HG02763 (cell line): ENCODE measurements around the gene S1PR4.
A peak's percentile ranks its signal among the peaks of the same experiment; 100 is the strongest.
"Not testable (repeated sequence)": the region's sequence is repeated elsewhere in the genome, so short reads cannot be mapped to it uniquely, and the experiment has no call there.

Source experiments
- ATAC-seq: cut with Tn5 transposase; IDR thresholded peaks from one replicate; pipeline ENCODE4 v1.9.1; 2021; ENCODE audit warnings: mild to moderate bottlenecking, moderate library complexity; ENCODE audit not compliant: unreplicated experiment

The S1PR4 gene

DNA sequence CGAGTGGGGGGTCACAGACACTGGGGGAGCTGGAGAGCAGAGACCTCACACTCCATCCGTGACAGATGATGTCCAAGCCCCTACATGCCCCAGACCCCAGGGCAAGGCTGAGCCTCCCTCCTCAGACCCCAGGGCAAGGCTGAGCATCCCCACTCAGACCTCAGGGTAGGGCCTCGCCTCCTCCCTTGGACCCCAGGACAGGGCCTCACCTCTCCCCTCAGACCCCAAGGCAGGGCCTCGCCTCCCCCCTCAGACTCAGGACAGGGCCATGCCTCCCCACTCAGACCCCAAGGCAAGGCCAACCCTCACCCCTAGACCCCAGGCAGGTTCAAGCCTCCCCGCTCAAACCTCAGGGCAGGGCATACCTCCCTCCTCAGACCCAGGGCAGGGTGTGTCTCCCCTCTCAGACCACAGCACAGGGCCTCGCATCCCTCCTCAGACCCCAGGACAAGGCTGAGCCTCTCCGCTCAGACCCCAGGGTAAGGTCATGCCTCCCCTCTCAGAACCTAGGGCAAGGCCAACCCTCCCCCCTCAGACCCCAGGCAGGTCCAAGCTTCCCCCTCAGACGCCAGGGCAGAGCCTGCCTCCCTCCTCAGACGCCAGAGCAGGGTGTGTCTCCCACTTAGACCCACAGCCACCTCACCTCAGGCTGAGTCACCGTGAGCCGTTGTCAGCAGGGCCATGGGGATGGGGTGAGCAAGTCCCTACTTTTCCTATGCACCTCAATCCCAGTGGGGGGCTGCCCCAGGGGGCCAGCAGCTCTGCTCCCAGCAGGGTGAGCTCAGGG, 1.7 kb upstream of the S1PR4 start:
- ATAC-seq = no peak

GRCh38 chr19:3178973-3179738, 587 bp downstream of the S1PR4 start:
- ATAC-seq = no peak

DNA sequence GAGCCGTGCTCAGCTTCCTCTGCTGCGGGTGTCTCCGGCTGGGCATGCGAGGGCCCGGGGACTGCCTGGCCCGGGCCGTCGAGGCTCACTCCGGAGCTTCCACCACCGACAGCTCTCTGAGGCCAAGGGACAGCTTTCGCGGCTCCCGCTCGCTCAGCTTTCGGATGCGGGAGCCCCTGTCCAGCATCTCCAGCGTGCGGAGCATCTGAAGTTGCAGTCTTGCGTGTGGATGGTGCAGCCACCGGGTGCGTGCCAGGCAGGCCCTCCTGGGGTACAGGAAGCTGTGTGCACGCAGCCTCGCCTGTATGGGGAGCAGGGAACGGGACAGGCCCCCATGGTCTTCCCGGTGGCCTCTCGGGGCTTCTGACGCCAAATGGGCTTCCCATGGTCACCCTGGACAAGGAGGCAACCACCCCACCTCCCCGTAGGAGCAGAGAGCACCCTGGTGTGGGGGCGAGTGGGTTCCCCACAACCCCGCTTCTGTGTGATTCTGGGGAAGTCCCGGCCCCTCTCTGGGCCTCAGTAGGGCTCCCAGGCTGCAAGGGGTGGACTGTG, 1.2 kb downstream of the S1PR4 start:
- ATAC-seq = no peak

- ATAC-seq = no peak
Measured at GRCh38 chr19:3183721-3184641, 5.4 kb downstream of the S1PR4 start.

GRCh38 chr19:3184847-3185460, 6.4 kb downstream of the S1PR4 start:
- peak; percentile 15 for ATAC-seq

DNA sequence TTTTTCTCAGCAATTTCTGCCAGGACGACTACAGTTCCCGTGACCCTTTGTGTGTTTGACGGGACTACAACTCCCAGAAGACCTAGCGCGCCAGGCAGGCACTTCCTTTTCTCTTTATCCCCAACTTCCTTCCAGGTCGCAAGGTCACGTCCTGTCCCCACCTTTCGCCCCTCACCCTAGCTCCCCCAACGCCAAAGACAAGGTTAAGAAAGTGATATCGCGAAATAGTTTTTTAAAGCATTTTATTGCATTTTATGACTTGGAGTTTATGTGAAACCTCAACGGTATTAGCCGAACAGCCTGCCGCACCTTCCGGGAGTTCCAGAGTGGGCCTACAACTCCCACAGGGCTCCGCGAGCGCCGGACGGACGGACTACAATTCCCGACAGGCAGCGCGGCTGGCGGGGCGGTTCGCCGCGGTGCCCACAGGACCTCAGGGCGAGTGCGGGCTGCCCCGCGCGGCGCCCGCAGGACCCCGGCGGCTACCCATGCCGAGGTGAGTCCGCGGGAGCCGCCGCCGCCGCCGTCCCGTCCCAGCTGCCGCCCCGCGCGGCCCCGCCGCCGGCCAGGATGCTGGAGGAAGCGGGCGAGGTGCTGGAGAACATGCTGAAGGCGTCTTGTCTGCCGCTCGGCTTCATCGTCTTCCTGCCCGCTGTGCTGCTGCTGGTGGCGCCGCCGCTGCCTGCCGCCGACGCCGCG, 7.0 kb downstream of the S1PR4 start, which contains the start of gene NCLN:
Gene NCLN (plus strand): TSS at position 470 of the 699 bp plus-strand sequence. CDS start 101 bp downstream, at position 571.
- ATAC-seq = peak; percentile 70

- no peak for ATAC-seq
Measured at GRCh38 chr19:3186160-3186688, 7.7 kb downstream of the S1PR4 start.

DNA sequence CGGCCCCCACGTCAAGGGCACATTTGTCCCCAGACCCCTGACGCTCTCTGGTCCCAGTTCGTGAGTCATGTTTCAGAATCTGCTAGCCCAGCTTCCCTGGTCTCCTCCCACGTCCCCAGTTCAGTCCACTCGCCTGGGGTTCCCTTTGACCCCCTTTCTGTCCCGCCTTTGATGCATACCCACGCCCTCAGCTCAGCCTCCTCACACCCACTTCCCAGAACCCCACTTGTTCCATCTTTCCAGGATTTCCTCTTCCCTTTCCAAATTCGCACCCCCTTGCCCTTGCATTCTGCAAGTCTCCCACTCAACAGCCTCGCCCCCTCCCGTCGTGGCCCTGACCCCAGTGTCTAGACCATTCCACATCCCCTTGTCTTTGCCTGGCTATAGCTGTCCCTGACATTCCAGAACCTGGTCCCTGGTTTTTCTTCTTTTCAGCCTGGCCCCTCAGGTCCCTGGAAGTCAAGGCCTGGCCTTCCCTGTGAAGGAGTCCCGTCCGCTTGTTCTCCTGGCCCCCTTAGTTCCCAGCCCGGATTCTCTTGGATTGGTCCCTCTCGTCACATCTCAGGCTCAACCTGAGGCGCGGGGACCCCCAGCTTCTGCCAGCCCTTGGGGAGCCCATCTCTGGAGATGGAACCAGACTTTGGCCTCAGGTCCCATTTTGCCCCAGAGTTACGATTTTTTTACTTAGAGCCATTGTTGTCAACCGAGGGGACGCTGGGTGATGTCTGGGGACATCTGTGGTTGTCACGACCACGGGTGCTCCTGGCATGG, 8.5 kb downstream of the S1PR4 start:
- ATAC-seq = no peak

DNA sequence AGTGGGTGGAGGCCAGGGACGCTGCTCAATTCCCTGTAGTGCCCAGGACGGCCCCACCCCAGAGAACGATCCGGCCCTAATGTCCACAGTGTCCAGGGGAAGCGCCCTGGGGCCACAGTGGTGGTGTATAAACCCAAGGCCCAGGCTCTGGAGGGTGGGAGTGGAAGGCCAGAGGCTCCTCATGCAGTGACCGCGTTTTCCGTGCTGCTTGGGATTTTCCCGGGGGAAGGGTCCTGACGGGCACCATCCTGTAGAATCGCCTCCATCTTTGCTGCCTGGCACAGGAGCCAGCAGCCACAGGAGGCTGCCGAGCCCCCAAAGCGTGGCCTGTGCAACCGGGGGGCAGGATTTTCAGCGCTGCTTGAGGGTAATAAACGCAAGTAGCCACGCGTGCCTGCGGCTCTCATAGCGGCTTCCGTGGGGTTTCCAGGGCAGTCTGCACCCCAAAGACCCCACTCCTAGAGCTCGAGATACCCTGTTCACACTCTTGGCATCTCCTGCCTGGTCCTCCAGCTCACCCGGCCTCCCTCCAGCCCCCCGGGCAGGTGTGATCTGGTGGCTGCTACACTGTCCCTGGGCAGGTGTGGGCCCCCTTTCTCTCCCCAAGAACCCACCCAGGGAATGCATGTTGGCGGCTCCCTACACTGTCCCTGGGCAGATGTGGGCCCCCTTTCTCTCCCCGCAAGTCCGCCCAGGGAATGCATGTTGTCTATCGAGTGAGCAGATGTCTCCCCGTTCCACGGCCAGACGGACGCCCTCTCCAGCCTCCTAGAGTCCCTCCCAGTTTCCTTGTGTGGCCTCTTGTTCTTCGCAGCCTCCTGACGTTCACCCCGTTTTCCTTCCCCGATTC, 9.3 kb downstream of the S1PR4 start:
- ATAC-seq = no peak

DNA sequence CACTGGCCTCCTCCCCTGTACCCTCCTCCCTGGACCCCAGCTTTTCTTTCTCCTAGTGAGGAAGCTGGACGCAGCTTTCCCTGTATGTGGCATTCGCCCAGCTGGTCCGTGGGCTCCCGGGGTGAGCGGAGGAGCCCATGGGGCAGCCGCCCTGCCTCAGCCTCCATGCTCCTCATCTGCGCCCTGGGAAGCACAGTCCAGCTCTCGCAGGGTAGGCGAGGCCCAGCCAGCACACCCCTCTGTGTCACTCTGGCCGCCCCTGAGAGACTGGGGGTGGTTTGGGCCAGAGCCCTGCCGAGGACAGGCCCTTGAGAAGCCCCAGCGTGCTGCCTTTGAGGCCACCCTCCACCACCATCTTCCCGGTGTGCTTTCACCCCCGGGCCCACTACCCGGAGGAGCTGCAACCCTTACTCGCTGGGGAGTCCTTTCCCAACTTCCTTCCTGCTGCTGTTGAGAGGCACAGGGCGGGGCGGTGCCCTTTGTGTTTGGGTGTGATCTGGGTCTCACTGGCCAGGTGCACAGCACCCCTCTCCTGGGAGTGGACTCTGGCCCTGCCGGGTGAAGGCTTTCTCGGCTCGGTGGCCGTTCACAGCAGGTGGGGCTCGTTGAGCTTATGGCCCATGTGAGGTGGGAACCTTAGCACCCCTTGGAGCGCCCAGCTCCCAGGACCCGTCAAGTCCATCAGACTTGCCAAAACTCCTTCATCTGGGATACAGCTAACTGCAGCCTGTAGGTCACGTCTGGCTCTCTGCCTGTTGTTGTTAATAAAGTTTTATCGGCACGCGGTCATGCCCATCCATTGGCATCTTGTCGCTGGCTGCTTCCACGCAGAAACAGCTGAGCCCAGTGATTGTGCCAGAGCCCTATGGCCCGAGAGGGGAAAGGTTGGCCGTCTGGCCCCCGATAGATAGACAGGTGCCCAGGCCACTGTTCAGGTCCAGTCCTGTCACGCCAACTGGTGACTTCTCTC, 10.3 kb downstream of the S1PR4 start:
- no peak for ATAC-seq

GRCh38 chr19:3189702-3190469, 11.3 kb downstream of the S1PR4 start:
- no peak for ATAC-seq

DNA sequence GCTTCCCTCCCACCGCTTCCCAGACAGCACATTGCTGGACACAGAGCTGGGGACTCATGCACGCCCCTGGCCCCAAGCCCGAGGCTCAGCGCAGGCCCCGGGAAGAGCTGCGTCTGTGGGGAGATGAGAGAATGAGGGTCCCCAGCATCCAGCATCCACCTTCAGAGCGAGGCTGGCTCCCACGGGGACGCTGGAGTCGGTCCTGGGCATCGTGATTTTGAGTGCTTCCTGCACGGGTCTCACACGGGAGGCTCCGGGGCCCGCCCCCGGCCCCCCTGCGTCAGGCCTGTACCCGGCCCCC, 11.9 kb downstream of the S1PR4 start:
- no peak for ATAC-seq

DNA sequence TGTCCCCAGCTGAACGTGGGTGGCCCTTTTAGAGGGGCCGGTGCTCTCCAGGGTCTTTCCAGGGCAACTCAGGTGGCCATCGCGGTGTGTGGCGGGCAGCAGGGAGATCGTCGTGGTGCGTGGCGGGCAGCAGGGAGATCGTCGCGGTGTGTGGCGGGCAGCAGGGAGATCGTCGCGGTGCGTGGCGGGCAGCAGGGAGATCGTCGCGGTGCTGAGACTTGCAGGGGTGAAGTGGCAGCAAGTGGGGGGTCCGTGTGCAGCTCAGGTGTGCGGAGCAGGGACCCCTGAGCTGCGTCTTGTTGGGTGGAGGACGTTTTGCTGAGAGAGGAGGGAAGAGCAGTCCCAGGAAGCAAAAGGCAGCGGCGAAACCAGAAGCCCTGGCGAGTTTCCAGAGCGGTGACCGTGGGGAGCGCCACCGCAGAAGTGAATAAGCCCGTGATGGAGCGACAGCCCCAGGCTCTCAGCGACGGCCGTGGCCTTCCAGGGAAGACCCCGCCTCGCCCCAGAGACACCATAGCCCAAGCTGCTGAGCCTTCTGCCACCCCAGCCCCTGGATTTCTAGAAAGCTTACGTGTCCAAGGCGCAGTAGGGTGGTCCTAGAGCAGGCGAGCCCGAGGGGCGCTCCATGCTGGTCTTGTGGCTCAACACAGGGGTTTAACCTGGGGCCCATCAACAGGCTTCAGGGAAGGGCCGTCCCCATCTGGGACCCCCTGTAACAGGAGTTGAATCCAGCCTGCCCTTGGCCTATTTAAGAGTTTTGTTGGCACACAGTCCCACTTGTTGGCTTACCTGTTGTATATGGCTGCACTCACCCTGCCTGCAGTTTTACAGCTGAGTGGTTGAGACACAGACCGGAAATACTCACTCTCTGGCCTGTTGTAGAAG, 12.6 kb downstream of the S1PR4 start:
- ATAC-seq = no peak

DNA sequence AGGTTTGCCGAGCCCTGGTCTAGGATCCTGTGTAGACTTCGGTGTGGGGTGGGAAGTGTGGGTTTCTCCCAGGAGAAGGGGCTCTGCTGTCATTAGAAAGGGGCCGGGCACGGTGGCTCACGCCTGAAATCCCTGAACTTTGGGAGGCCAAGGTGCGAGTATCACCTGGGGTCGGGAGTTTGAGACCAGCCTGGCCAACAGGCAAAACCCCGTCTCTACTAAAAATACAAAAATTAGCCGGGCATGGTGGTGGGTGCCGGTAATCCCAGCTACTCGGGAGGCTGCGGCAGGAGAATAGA, 13.2 kb downstream of the S1PR4 start:
- ATAC-seq = not testable (repeated sequence)

GRCh38 chr19:3192228-3192635, 13.7 kb downstream of the S1PR4 start:
- ATAC-seq = no peak
